Mesendoderm (in vitro differentiated cells): Measurements from ENCODE around the gene ORAI1.
"Not testable (repeated sequence)": the region's sequence is repeated elsewhere in the genome, so short reads cannot be mapped to it uniquely, and the experiment has no call there.

Experiments used
- DNase-seq: peaks from one replicate; pipeline ENCODE4 v3.0.0; 2013
- H2AK5ac ChIP-seq: 2 replicates; pipeline ENCODE4 v1.6.1; 2013; ENCODE audit warnings: low read length, inconsistent platforms
- H2BK120ac ChIP-seq: 2 replicates; pipeline ENCODE4 v1.6.1; 2013; ENCODE audit warnings: low read depth, mild to moderate bottlenecking, low read length, moderate library complexity, mixed read lengths
- H2BK15ac ChIP-seq: replicated peaks from 2 replicates; pipeline ENCODE4 v1.6.1; 2013; ENCODE audit warnings: low read depth, mild to moderate bottlenecking, moderate library complexity
- H2BK5ac ChIP-seq: 2 replicates; pipeline ENCODE4 v1.6.1; 2013; ENCODE audit warnings: low read length, inconsistent platforms
- H3K18ac ChIP-seq: 2 replicates; pipeline ENCODE4 v1.6.1; 2013; ENCODE audit warnings: mild to moderate bottlenecking, low read length, mixed read lengths
- H3K23ac ChIP-seq: one replicate; pipeline ENCODE4 v1.6.1; 2013; ENCODE audit warnings: low read length
- H3K27ac ChIP-seq: 2 replicates; pipeline ENCODE4 v1.5.1; 2013; ENCODE audit warnings: low read depth, mild to moderate bottlenecking, inconsistent platforms, low read length, moderate library complexity
- H3K27me3 ChIP-seq: 2 replicates; pipeline ENCODE4 v1.6.1; 2013; ENCODE audit warnings: low read length, control low read depth, mild to moderate bottlenecking, inconsistent platforms; ENCODE audit not compliant: insufficient read depth, poor library complexity
- H3K36me3 ChIP-seq: 2 replicates; pipeline ENCODE4 v1.6.1; 2013; ENCODE audit warnings: low read length, inconsistent platforms; ENCODE audit not compliant: control insufficient read depth, insufficient read depth
- H3K4ac ChIP-seq: one replicate; pipeline ENCODE4 v1.6.1; 2013; ENCODE audit warnings: low read depth, mild to moderate bottlenecking, low read length, moderate library complexity
- H3K4me1 ChIP-seq: 2 replicates; pipeline ENCODE4 v1.6.1; 2013; ENCODE audit warnings: low read depth, low read length, inconsistent platforms; ENCODE audit not compliant: control insufficient read depth
- H3K4me2 ChIP-seq: 2 replicates; pipeline ENCODE4 v1.6.1; 2013; ENCODE audit warnings: low read length
- H3K4me3 ChIP-seq: 2 replicates; pipeline ENCODE4 v1.5.1; 2013; ENCODE audit warnings: mild to moderate bottlenecking, low read length
- H3K56ac ChIP-seq: one replicate; pipeline ENCODE4 v1.6.1; 2013; ENCODE audit warnings: low read length
- H3K79me1 ChIP-seq: 2 replicates; pipeline ENCODE4 v1.6.1; 2013; ENCODE audit warnings: low read length, inconsistent platforms
- H3K79me2 ChIP-seq: 2 replicates; pipeline ENCODE4 v1.6.1; 2013; ENCODE audit warnings: mild to moderate bottlenecking, low read length; ENCODE audit not compliant: control insufficient read depth, insufficient read depth
- H3K9ac ChIP-seq: 2 replicates; pipeline ENCODE4 v1.6.1; 2013; ENCODE audit warnings: low read length, inconsistent platforms
- H4K5ac ChIP-seq: one replicate; pipeline ENCODE4 v1.6.1; 2013; ENCODE audit warnings: low read length
- H4K8ac ChIP-seq: one replicate; pipeline ENCODE4 v1.6.1; 2013; ENCODE audit warnings: low read depth, mild to moderate bottlenecking, control low read depth, low read length, moderate library complexity
- WGBS: extraction: QIAGEN DNeasy Blood & Tissue Kit; methylation state at CpG from one replicate; pipeline ENCODE4 v1.1.7; 2013; ENCODE audit warnings: low lambda C conversion rate, missing lambda C conversion rate; ENCODE audit not compliant: insufficient coverage; ENCODE audit errors: extremely low coverage; 5-methylcytosine and 5-hydroxymethylcytosine counted together

The ORAI1 gene

GRCh38 chr12:121582583-121583333, 43.6 kb upstream of the ORAI1 start:
- Histone ChIP-seq H2BK120ac (peak overlapping the region; percentile 95), H4K8ac (no peak overlapping the region), H3K4me1 (peaks cover 10% of the 10 kb centered on the region), H3K56ac (peak overlapping the region; percentile 99), H3K27ac (peak overlapping the region; percentile 99), H4K5ac (no peak overlapping the region), H3K4me3 (no peak overlapping the region), H3K79me2 (peaks cover 18% of the 10 kb centered on the region), H3K4ac (peak overlapping the region; percentile 96), H3K79me1 (no peaks in the 10 kb centered on the region), H2AK5ac (no peak overlapping the region), H3K27me3 (no peaks in the 10 kb centered on the region), H3K18ac (peak overlapping the region; percentile 98), H2BK15ac (peak overlapping the region; percentile 41), H3K4me2 (peak overlapping the region; percentile 47), H2BK5ac (peak overlapping the region; percentile 92), H3K36me3 (no peaks in the 10 kb centered on the region), H3K23ac (no peak overlapping the region), H3K9ac (peak overlapping the region; percentile 92)
- no CpG with 5 or more reads among the region's 13 CpGs for WGBS
- peak; percentile 99 for DNase-seq

DNA sequence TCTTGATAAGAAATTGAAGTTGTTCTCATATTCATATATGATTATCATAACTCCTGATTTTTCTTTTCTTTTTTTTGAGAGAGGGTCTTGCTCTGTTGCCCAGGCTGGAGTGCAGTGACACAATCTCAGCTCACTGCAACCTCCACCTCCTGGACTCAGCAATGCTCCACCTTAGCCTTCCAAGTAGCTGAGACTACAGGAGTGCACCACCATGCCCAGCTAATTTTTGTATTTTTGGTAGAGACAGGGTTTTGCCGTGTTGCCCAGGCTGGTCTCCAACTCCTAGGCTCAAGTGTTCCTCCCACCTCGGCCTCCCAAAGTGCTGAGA, 43.0 kb upstream of the ORAI1 start:
- Histone ChIP-seq H3K4ac (peak overlapping the region; percentile 96), H2BK15ac (peak overlapping the region; percentile 41), H3K18ac (peak overlapping the region; percentile 97)

GRCh38 chr12:121584885-121585284, 41.4 kb upstream of the ORAI1 start:
- not testable (repeated sequence) for H3K4me3 ChIP-seq, H3K18ac ChIP-seq, H3K79me1 ChIP-seq, H2BK15ac ChIP-seq, H3K4me2 ChIP-seq, H3K4me1 ChIP-seq, H3K27me3 ChIP-seq, H3K36me3 ChIP-seq, H3K56ac ChIP-seq, H3K23ac ChIP-seq, DNase-seq, H2AK5ac ChIP-seq, H3K4ac ChIP-seq, H3K9ac ChIP-seq, H2BK5ac ChIP-seq, H3K27ac ChIP-seq, H2BK120ac ChIP-seq, H4K5ac ChIP-seq, H4K8ac ChIP-seq
- peaks cover 13% of the 10 kb centered on the region for H3K79me2 ChIP-seq
- no CpG with 5 or more reads among the region's 6 CpGs for WGBS

More for the DNA sequence above, 43.0 kb upstream of the ORAI1 start:
- not testable (repeated sequence) for H3K9ac ChIP-seq, H4K8ac ChIP-seq, H3K4me2 ChIP-seq, H2BK5ac ChIP-seq, H2AK5ac ChIP-seq, H3K79me1 ChIP-seq, H3K36me3 ChIP-seq, H3K4me3 ChIP-seq, H3K23ac ChIP-seq, H4K5ac ChIP-seq, H3K27me3 ChIP-seq, DNase-seq, H3K4me1 ChIP-seq
- Histone ChIP-seq H3K56ac (peak overlapping the region; percentile 83), H3K79me2 (peaks cover 18% of the 10 kb centered on the region), H3K27ac (peak overlapping the region; percentile 49), H2BK120ac (peak overlapping the region; percentile 49)
- WGBS, result no CpG with 5 or more reads among the region's 2 CpGs

- Histone ChIP-seq H3K27ac (peak overlapping the region; percentile 74), H3K56ac (peak overlapping the region; percentile 78), H3K4me3 (no peak overlapping the region), H3K4ac (peak overlapping the region; percentile 85), H4K5ac (no peak overlapping the region), H3K4me2 (peak overlapping the region; percentile 7), H3K79me1 (no peaks in the 10 kb centered on the region), H2BK5ac (peak overlapping the region; percentile 70), H3K27me3 (no peaks in the 10 kb centered on the region), H3K9ac (peak overlapping the region; percentile 58), H3K4me1 (peaks cover 7% of the 10 kb centered on the region), H3K23ac (no peak overlapping the region), H4K8ac (no peak overlapping the region), H3K18ac (peak overlapping the region; percentile 89), H3K79me2 (no peaks in the 10 kb centered on the region), H2BK15ac (peak overlapping the region; percentile 86), H2AK5ac (peak overlapping the region; percentile 76), H2BK120ac (no peak overlapping the region), H3K36me3 (no peaks in the 10 kb centered on the region)
- no CpG with 5 or more reads among the region's 10 CpGs for WGBS
- DNase-seq, result peak; percentile 70
Measured at GRCh38 chr12:121590476-121591143, 35.7 kb upstream of the ORAI1 start.

- H3K79me1 ChIP-seq, result no peaks in the 10 kb centered on the region
- H3K4ac ChIP-seq, result no peak overlapping the region
- no peak overlapping the region for H4K8ac ChIP-seq
- no peak overlapping the region for H3K18ac ChIP-seq
- no peak overlapping the region for H4K5ac ChIP-seq
- H3K36me3 ChIP-seq, result no peaks in the 10 kb centered on the region
- no peak overlapping the region for H3K9ac ChIP-seq
- H3K4me3 ChIP-seq, result no peak overlapping the region
- no peak overlapping the region for H3K23ac ChIP-seq
- no peak overlapping the region for H2AK5ac ChIP-seq
- H3K56ac ChIP-seq, result no peak overlapping the region
- no peak overlapping the region for H2BK5ac ChIP-seq
- peaks cover 7% of the 10 kb centered on the region for H3K4me1 ChIP-seq
- no peak overlapping the region for H3K4me2 ChIP-seq
- no peak overlapping the region for H2BK120ac ChIP-seq
- peak; percentile 44 for DNase-seq
- H3K27me3 ChIP-seq, result no peaks in the 10 kb centered on the region
- H2BK15ac ChIP-seq, result no peak overlapping the region
- no CpG with 5 or more reads among the region's 4 CpGs for WGBS
- no peaks in the 10 kb centered on the region for H3K79me2 ChIP-seq
- no peak overlapping the region for H3K27ac ChIP-seq
Measured at GRCh38 chr12:121592320-121592719, 34.0 kb upstream of the ORAI1 start.
